Measurements from ENCODE around the gene MYO9B.

Gene MYO9B

DNA sequence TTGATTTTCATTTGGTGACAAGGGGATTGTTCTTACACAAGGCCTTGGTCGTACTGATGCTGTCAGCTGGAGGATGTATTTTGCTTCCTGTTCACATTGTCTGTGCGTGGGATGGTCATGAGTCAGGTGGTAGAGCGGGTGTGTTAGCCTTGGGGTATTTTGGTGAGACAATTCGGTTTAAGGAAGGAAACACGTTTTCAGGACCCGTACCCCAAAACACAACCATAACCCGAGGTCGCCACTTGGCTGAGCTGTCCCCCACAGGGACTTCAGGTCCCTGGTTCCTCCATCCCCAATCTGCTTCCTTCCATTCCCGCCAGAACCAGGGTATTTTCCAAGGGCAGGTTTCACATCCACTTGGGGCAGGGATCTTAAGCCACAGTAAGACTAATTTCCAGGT is 15.0 kb downstream of the MYO9B start:
- no peak for TF ChIP-seq GATA2 (IDR thresholded peaks at IDR 0.05; ENCODE audit: low read depth, low read length)
- TF ChIP-seq GATA3 (IDR thresholded peaks at IDR 0.05; ENCODE audit: low read depth, low read length) = no peak

DNA sequence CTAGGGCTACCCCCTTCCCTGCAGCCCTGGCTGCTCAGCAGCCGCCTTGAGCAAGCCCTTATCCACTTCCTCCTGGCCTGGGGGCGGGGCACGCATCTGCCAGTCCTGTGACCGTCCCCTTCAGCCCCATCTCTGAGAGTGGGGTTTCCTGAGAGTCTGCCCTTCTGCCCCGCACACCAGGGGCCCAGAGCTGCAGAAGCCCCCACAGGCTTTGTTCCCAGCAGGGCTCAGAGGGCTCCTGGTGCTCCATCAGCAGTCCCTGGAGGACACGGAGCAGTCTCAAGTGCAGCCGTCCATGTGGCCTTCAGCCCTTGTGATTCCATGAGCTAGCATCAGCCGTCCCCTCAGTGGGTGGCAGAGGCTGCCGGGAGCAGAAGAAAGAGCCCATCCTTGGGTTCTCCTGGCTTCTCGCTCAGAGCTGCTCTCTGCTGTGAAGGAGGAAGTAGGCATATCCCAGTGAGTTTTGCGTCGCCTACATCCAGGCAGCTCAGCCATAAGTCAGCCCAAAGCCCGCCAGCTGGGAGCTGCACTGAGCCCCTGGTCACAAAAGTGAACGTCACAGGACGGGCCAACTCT is 16.3 kb downstream of the MYO9B start:
- TF ChIP-seq GATA2 (IDR thresholded peaks at IDR 0.05; ENCODE audit: low read depth, low read length) (no peak), GATA3 (IDR thresholded peaks at IDR 0.05; ENCODE audit: low read depth, low read length) (no peak)

DNA sequence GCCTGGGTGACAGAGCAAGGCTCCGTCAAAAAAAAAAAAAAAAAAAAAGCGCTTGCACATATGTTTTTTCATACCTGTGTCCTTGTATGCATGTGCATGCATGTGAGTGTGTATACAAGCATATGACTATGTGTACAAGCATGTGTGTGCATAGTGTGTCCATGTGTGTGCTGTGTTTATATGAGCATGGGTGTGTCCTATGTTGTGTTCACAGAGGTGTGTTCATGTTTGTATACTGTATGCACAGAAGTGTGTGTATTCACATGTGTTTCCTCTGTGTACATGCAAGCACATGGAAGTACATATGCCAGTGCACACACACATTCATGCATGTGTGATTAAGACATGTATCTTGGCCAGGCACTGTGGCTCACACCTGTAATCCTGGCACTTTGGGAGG is 17.1 kb downstream of the MYO9B start:
- TF ChIP-seq GATA3 (IDR thresholded peaks at IDR 0.05; ENCODE audit: low read depth, low read length) = no peak

DNA sequence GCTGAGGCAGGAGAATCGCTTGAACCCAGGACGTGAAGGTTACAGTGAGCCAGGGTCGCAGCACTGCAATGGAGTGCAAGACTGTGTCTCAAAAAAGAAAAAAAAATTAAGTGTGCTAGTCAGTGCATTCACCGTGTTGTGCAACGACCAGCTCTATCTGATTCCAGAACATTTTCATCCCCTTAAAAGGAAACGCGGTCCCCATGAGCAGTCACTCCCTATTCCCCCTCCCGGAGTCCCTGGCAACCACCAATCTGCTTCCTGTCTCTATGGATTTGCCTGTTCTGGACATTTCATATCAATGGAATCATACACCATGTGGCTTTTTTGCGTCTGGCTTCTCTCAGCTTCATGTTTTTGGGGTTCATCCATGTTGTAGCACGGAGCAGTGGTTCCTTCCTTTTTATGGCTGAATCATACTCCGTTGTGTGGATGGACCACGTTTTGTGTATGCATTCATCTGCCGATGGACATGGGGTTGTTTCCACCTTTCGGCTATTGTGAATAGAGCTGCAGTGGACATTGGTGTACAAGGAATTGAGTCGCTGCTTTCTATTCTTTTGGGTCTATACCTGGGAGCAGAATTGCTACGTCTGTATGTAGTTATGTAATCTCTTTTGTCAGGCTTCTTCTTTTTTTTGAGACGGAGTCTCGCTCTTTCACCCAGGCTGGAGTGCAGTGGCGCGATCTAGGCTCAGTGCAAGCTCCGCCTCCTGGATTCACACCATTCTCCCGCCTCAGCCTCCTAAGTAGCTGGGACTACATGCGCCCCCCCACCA is 19.8 kb downstream of the MYO9B start:
- no peak for TF ChIP-seq GATA2 (IDR thresholded peaks at IDR 0.05; ENCODE audit: low read depth, low read length)
- no peak for TF ChIP-seq GATA3 (IDR thresholded peaks at IDR 0.05; ENCODE audit: low read depth, low read length)

DNA sequence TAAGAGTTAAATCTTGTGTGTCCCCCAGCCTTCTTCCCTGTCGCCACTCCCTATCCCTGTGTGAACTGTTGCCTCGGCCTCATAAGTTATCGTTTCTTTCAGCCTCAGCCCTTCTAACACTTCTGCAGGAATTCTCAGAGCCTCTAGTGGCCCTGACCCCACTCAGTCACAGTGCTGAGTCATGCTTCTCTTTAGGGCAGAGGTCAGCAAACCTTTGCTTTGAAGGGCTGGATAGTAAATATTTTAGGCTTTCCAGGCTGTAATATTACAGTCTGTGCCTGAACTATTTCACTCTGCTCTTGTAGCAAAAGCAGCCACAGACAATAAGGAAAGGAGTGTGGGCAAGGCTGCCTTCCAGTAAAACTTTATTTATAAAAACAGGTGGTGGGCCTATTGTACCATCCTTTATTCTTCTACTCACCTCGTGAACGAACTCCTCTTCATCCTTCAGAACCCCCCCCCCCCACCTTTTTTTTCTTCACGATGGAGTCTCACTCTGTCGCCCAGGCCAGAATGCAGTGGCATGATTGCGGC is 22.1 kb downstream of the MYO9B start:
- TF ChIP-seq GATA3 (IDR thresholded peaks at IDR 0.05; ENCODE audit: low read depth, low read length) = no peak
- no peak for TF ChIP-seq GATA2 (IDR thresholded peaks at IDR 0.05; ENCODE audit: low read depth, low read length)

DNA sequence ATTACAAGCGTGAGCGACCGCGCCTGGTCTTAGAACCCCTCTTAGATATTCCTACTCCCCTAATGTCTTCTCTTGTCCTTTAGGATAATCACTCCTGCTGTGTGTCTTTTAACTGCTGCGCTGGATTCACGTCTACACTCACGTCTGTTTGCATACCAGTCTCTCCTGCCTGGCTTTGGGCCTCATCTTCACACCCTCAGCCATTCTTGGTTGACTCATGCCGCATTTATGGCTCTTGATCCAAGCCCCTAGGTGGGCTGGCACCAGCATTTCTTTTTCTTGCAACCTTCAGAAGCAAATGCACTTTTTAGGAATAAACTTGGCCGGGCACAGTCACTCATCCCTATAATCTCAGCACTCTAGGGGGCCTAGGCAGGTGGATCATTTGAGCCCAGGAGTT is 22.7 kb downstream of the MYO9B start:
- no peak for TF ChIP-seq GATA2 (IDR thresholded peaks at IDR 0.05; ENCODE audit: low read depth, low read length)
- TF ChIP-seq GATA3 (IDR thresholded peaks at IDR 0.05; ENCODE audit: low read depth, low read length) = no peak

DNA sequence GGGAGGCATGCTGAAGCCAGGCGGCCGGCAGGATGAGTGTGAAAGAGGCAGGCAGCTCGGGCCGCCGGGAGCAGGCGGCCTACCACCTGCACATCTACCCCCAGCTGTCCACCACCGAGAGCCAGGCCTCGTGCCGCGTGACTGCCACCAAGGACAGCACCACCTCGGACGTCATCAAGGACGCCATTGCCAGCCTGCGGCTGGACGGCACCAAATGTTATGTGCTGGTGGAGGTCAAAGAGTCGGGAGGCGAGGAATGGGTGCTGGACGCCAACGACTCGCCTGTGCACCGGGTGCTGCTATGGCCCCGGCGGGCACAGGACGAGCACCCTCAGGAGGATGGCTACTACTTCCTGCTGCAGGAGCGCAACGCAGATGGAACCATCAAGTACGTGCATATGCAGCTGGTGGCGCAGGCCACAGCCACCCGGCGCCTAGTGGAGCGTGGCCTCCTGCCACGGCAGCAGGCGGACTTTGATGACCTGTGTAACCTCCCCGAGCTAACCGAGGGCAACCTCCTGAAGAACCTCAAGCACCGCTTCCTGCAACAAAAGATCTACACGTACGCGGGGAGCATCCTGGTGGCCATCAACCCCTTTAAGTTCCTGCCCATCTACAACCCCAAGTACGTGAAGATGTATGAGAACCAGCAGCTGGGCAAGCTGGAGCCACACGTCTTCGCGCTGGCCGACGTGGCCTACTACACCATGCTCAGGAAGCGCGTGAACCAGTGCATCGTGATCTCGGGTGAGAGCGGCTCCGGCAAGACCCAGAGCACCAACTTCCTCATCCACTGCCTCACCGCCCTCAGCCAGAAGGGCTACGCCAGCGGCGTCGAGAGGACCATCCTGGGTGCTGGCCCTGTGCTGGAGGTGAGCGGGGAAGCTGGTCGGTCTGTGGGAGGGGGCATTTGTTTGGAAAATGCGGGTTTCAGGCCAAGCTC is 26.4 kb downstream of the MYO9B start:
- no peak for TF ChIP-seq GATA2 (IDR thresholded peaks at IDR 0.05; ENCODE audit: low read depth, low read length)
- no peak for TF ChIP-seq GATA3 (IDR thresholded peaks at IDR 0.05; ENCODE audit: low read depth, low read length)

DNA sequence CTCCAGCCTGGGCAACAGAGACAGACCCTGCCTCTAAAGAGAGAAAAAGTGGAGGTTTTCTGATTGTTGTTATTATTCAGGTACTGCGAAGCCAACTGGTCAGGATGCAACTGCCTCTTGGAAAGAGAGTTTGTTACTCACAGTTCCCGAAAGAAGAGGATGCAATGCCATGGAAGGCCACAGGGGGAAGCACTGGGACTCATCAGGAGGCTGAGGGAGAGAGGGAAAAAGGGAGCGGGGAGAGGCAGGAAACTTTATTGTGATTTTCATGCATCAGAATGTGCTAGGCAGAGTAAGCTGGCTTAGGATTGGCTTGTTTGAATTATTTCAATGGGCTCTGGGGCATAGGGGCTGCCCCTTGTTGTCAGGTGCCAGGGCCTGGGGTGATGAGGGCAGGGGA is 27.6 kb downstream of the MYO9B start:
- TF ChIP-seq GATA3 (IDR thresholded peaks at IDR 0.05; ENCODE audit: low read depth, low read length) = no peak
- TF ChIP-seq GATA2 (IDR thresholded peaks at IDR 0.05; ENCODE audit: low read depth, low read length) = no peak

DNA sequence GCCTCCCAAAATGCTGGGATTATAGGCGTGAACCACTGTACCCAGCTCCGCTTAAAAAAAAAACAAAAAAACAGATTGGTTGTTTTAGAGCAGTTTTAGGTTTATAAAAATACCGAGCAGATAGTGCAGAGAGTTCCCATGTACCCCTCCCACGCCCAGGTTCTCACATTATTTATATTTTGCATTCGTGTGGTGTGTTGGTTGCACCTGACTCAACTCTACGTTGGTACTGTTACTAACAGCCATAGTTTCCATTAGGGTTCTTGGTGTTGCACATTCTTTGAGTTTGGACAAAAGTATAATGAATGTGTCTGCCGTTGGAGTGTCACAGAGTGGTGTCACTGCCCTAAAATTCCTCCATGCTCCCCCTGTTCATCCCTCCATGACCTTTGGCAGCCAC is 29.1 kb downstream of the MYO9B start:
- TF ChIP-seq GATA2 (IDR thresholded peaks at IDR 0.05; ENCODE audit: low read depth, low read length) (no peak), GATA3 (IDR thresholded peaks at IDR 0.05; ENCODE audit: low read depth, low read length) (no peak)

DNA sequence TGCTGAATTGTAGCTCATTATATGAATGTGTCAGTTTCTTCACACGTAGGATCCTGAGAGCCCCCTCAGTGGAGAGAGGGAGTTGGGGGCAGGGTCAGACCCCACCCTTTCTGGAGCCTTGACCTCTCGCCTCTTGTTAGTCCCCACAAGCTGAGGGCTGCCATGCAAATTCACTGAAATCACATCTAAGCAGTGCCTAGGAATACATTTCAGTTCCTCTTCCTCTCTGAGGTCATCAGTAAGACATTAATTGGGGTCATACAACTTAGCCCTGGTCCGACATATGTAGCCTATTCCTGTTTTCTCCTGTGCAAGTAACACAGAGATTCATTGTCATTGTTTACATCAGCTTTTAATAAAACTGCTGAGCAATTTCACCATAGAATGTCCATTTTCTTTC is 30.0 kb downstream of the MYO9B start:
- TF ChIP-seq GATA3 (IDR thresholded peaks at IDR 0.05; ENCODE audit: low read depth, low read length) (no peak), GATA2 (IDR thresholded peaks at IDR 0.05; ENCODE audit: low read depth, low read length) (no peak)

DNA sequence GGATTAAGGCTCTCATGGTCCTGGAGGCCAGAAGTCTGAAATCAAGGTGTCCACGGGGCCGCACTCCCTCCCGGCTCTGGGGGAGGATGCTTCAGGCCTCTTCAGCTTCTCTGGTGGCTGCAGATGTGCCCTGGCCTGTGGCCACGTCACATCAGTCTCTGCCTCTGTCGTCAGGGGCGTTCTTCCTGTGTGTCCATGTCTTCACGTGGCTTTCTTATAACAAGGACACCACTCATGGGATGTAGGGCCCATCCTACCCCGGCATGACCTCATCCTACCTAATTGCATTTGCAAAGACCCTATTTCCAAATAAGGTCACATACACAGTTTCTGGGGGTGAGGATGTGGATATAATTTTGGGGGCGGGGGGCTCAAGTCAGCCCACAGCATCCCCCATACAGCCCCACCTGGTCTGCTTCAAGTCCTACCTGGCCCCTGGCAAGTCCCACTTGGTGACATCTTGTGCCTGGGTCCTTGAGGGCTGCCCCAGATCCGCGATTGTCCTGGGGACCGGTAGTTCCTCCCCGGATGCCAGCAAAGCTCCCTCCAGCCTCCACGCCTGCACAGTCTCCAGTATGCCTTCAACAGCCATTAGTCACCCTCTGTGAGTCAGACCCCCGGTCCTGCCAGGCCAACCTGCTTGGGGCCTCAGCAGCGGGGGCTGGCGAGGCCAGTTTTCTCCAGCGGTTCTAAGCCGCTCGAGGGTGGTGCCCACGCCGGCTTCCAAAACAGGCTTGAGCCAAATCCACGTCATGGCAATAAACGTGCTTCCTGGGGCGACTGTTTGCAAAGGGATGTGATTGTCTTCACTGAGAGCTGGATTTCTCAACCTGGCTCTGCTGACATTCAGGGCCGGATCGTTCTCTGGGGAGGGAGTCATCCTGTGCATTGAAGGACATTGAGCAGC is 32.2 kb downstream of the MYO9B start:
- no peak for TF ChIP-seq GATA3 (IDR thresholded peaks at IDR 0.05; ENCODE audit: low read depth, low read length)
- TF ChIP-seq GATA2 (IDR thresholded peaks at IDR 0.05; ENCODE audit: low read depth, low read length) = no peak

DNA sequence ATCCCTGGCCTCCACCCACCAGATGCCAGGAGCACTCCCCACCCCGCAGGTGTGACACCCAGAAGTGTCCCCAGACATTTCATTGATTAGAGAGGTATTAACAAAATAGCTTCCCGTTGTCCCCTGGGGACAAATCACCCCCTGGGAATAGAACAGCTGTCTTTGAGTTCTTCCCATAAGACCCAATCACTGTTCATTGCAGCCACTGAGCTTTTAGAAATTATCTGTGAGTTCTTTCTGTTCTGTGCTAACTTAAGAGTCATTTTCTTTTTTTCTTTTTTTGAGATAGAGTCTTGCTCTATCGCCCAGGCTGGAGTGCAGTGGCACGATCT is 32.8 kb downstream of the MYO9B start:
- no peak for TF ChIP-seq GATA3 (IDR thresholded peaks at IDR 0.05; ENCODE audit: low read depth, low read length)
- no peak for TF ChIP-seq GATA2 (IDR thresholded peaks at IDR 0.05; ENCODE audit: low read depth, low read length)

DNA sequence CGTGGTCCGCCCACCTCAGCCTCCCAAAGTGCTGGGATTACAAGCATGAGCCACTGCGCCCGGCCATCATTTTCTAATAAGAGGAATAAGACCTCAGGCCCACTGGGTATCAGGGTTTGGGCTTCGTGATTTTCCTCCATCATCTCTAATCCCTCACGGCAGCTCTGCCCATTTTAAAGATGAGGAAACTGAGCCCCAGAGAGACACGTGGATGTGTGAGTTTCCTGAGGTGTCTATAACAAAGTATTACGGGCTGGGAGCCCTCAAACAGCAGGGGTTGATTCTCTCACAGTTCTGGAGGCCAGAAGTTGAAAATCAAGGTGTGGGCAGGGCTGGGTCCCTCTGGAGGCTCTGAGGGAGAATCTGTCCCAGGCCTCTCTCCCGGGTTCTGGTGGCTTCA is 33.7 kb downstream of the MYO9B start:
- no peak for TF ChIP-seq GATA2 (IDR thresholded peaks at IDR 0.05; ENCODE audit: low read depth, low read length)
- TF ChIP-seq GATA3 (IDR thresholded peaks at IDR 0.05; ENCODE audit: low read depth, low read length) = no peak

Data from SH-SY5Y (cell line).